K562 (cell line): ENCODE results near the gene TJP2. TPM values are rescaled to one million over a fixed set of nuclear protein-coding genes. Genes with fewer than 3 reads are reported as not detected.

ENCODE experiments used
- ATAC-seq: fragments of 200-7000 bp; cut with Tn5 transposase; 3 replicates; pipeline ENCODE4 v1.9.1; 2020; ENCODE audit warnings: moderate library complexity
- BruUV-seq: library from RNA; stranded (reverse); fragments of 400-500 nt; replicated peaks from 2 replicates; lab custom pipeline; 2021; lab: Mats Ljungman, UMichigan
- CTCF ChIA-PET: fragments of 300-600 bp; formaldehyde crosslinking; extraction: SDS; loops from one replicate; lab custom pipeline; 2021; ENCODE audit warnings: low intra/inter-chr PET ratio; lab: Yijun Ruan, JAX
- POLR2A ChIA-PET: fragments of 300-600, 350-650 bp; sonication (Branson Sonifier 250); formaldehyde crosslinking; extraction: SDS; loops from one replicate; lab custom pipeline; 2021; ENCODE audit warnings: antibody characterized with exemption, inconsistent platforms; lab: Yijun Ruan, JAX
- DNase-seq, 4 experiments: peaks; one replicate each; pipeline versions ENCODE4 v3.0.0 to v3.0.0-alpha.2; 2011 to 2018; ENCODE audit warnings: low spot score in 3 of 4, mixed read lengths in 3 of 4; ENCODE audit errors: extremely low read depth in 1 of 4
- FAIRE-seq: peaks from 2 replicates; lab custom pipeline; 2011; peaks lifted over from hg19 to GRCh38; lab: Jason Lieb, UNC
- H2AFZ ChIP-seq: 2 replicates; pipeline ENCODE4 v1.6.0; 2011; ENCODE audit warnings: low read depth, low read length, control low read depth, inconsistent platforms
- H3K27ac ChIP-seq: fragments of 200-600 bp; 3 replicates; pipeline ENCODE4 v1.8.0; 2011; ENCODE audit warnings: low read depth, mild to moderate bottlenecking, control low read depth, inconsistent platforms, low read length, moderate library complexity, mixed read lengths; ENCODE audit errors: extremely low read depth
- H3K27me3 ChIP-seq, 2 experiments: fragments of 300-600 bp in 1 of 2; 2 replicates in 1 of 2; 3 replicates in 1 of 2; pipeline versions ENCODE4 v1.6.0 to v1.8.0; 2011; ENCODE audit warnings: inconsistent platforms in 2 of 2, low read length in 2 of 2, mild to moderate bottlenecking in 1 of 2, mixed read lengths in 1 of 2, moderate library complexity in 1 of 2; ENCODE audit not compliant: control insufficient read depth in 2 of 2, insufficient read depth in 2 of 2
- H3K36me3 ChIP-seq: fragments of 300-600 bp; 3 replicates; pipeline ENCODE4 v1.8.0; 2011; ENCODE audit warnings: mild to moderate bottlenecking, low read length, inconsistent platforms; ENCODE audit not compliant: control insufficient read depth, insufficient read depth
- H3K4me1 ChIP-seq, 2 experiments: fragments of 200-600 bp in 1 of 2; replicated peaks in 1 of 2; 2 replicates in 1 of 2; 3 replicates in 1 of 2; pipeline versions ENCODE4 v1.5.1 to v1.8.0; 2011; ENCODE audit warnings: inconsistent platforms in 2 of 2, low read length in 2 of 2, mild to moderate bottlenecking in 1 of 2, mixed read lengths in 1 of 2, moderate library complexity in 1 of 2; ENCODE audit not compliant: control insufficient read depth in 2 of 2, insufficient read depth in 2 of 2
- H3K4me2 ChIP-seq: 2 replicates; pipeline ENCODE4 v1.6.1; 2011; ENCODE audit warnings: low read length, control low read depth, inconsistent platforms, mixed read lengths; ENCODE audit not compliant: insufficient read depth
- H3K4me3 ChIP-seq: fragments of 200-600 bp; sonication (generic), shearing (Covaris generic); 2 replicates; pipeline ENCODE4 v1.5.1; 2016; ENCODE audit warnings: control low read depth, inconsistent platforms
- H3K79me2 ChIP-seq: fragments of 200-600 bp; 3 replicates; pipeline ENCODE4 v1.8.0; 2011; ENCODE audit warnings: low read length, inconsistent platforms; ENCODE audit not compliant: control insufficient read depth, insufficient read depth
- H3K9ac ChIP-seq, 2 experiments: 2 replicates each; pipeline versions ENCODE4 v1.6.0 to v1.6.1; 2011; ENCODE audit warnings: low read depth in 2 of 2, low read length in 2 of 2, control low read depth in 1 of 2, inconsistent platforms in 1 of 2, mild to moderate bottlenecking in 1 of 2, mixed read lengths in 1 of 2; ENCODE audit not compliant: insufficient read depth in 1 of 2
- H3K9me1 ChIP-seq: one replicate; pipeline ENCODE4 v1.6.0; 2011; ENCODE audit warnings: inconsistent platforms, mild to moderate bottlenecking, low read length, moderate library complexity; ENCODE audit not compliant: control insufficient read depth, insufficient read depth
- H3K9me3 ChIP-seq: replicated peaks from 2 replicates; pipeline ENCODE4 v1.5.1; 2011; ENCODE audit warnings: low read depth, low read length, inconsistent platforms; ENCODE audit not compliant: control insufficient read depth, insufficient read depth
- H4K20me1 ChIP-seq: replicated peaks from 2 replicates; pipeline ENCODE4 v1.6.1; 2011; ENCODE audit warnings: low read length, inconsistent platforms, mixed read lengths; ENCODE audit not compliant: control insufficient read depth, insufficient read depth
- ATF3 ChIP-seq, 2 experiments: fragments of 450-650 bp in 1 of 2; sonication (generic) in 1 of 2; formaldehyde crosslinking in 1 of 2; IDR thresholded peaks in 1 of 2; conservative IDR thresholded peaks in 1 of 2; 2 replicates each; pipeline versions ENCODE4 v1.6.1 to v1.8.1; 2016 to 2023; ENCODE audit warnings: mild to moderate bottlenecking in 2 of 2, moderate library complexity in 2 of 2, inconsistent platforms in 1 of 2, missing genetic modification reagents in 1 of 2
- BCLAF1 ChIP-seq, 2 experiments: fragments of 450-650 bp in 1 of 2; IDR thresholded peaks; 2 replicates each; pipeline ENCODE4 v1.6.1; 2011 to 2017; ENCODE audit warnings: low read depth in 2 of 2, antibody characterized with exemption in 1 of 2, borderline replicate concordance in 1 of 2, low read length in 1 of 2, mild to moderate bottlenecking in 1 of 2, mixed read lengths in 1 of 2; ENCODE audit not compliant: control insufficient read depth in 1 of 2
- GTF2B ChIP-seq: IDR thresholded peaks from 2 replicates; pipeline ENCODE4 v1.6.1; 2011; ENCODE audit not compliant: insufficient read length; ENCODE audit errors: extremely low read depth
- MECOM ChIP-seq: fragments of 250-450 bp; sonication (Bioruptor Pico); IDR thresholded peaks from 2 replicates; pipeline ENCODE4 v1.8.0; 2022; ENCODE audit warnings: inconsistent platforms
- MED1 ChIP-seq: sonication (generic); formaldehyde crosslinking; IDR thresholded peaks from 2 replicates; pipeline ENCODE4 v1.8.1; 2023; ENCODE audit warnings: missing genetic modification reagents, borderline replicate concordance
- PREB ChIP-seq: sonication (generic); formaldehyde crosslinking; IDR thresholded peaks from 2 replicates; pipeline ENCODE4 v1.8.1; 2023; ENCODE audit warnings: mild to moderate bottlenecking, missing genetic modification reagents
- TBL1XR1 ChIP-seq, 2 experiments: IDR thresholded peaks; 2 replicates each; pipeline ENCODE4 v1.6.1; 2012; ENCODE audit warnings: improper control_type of control experiment in 2 of 2, low read length in 2 of 2, mild to moderate bottlenecking in 1 of 2
- ZFP36 ChIP-seq: fragments of 150-350 bp; IDR thresholded peaks from 2 replicates; pipeline ENCODE4 v1.6.1; 2018; ENCODE audit warnings: low read length, low read depth; ENCODE audit not compliant: partially characterized antibody
- ZNF444 ChIP-seq: fragments of 250-450 bp; sonication (Bioruptor Pico); IDR thresholded peaks from 2 replicates; pipeline ENCODE4 v1.4.0; 2020; ENCODE audit warnings: mild to moderate bottlenecking, moderate library complexity
- WGBS: fragments of 100-300 bp; shearing (Covaris generic); methylation state at CpG from one replicate; pipeline ENCODE4 v1.1.6; 2016; ENCODE audit warnings: low coverage, mixed read lengths; ENCODE audit not compliant: insufficient coverage; ENCODE audit errors: missing lambda C conversion rate; 5-methylcytosine and 5-hydroxymethylcytosine counted together
- in situ Hi-C: fragments of 300-500 bp; cut with MboI; formaldehyde crosslinking; loops from 4 replicates; pipeline ENCODE4 v1.15.0; 2018; ENCODE audit warnings: inconsistent platforms, mixed read lengths
- intact Hi-C: fragments of 100-400 bp; cut with micrococcal nuclease; formaldehyde crosslinking; loops from 2 replicates; pipeline ENCODE4 v1.14.2; 2022
- polyA plus RNA-seq, 8 experiments: library from polyadenylated mRNA; depleted of rRNA in 4 of 8; stranded (reverse) in 5 of 8; unstranded in 3 of 8; fragments of >200 nt; fragmentation: Nextera tagmentation in 2 of 8; fragmentation: Illumina TruSeq in 1 of 8; extraction: Ambion mirVana in 2 of 8; extraction: Trizol in 1 of 8; gene quantifications; 2 replicates each; pipeline versions ENCODE4 v1.2.1 to v1.2.3, GENCODE V29; 2011 to 2014; ENCODE audit warnings: inconsistent platforms in 1 of 8, missing spikeins in 1 of 8
- total RNA-seq, 7 experiments: library from RNA; depleted of rRNA in 6 of 7; stranded (reverse); fragments of >200 nt in 6 of 7; fragmentation: Illumina TruSeq in 2 of 7; extraction: Trizol in 2 of 7; gene quantifications; 2 replicates each; pipeline versions ENCODE4 v1.2.1 to v1.2.3, GENCODE V29; 2011 to 2021; ENCODE audit warnings: low replicate concordance in 1 of 7

TJP2 gene
- total and polyA plus RNA-seq, 9 of the 15 experiments (the other 6 are each of a cell fraction or from before 2014, with no cell fraction given): 4.0 to 24.1 (median 16.8) TPM

- no peak for TF ChIP-seq BCLAF1 (IDR thresholded peaks at IDR 0.05; ENCODE audit: borderline replicate concordance in 1 of 2, control insufficient read depth in 1 of 2, low read depth in 2 of 2, low read length in 1 of 2)
- TF ChIP-seq ZNF444 (CRISPR knock-in tag): no peak
- no peak for TF ChIP-seq ZFP36
- TF ChIP-seq TBL1XR1 (IDR thresholded peaks at IDR 0.05; ENCODE audit: low read length in 2 of 2): no peak
- TF ChIP-seq GTF2B: no peak
- no peak for TF ChIP-seq ATF3 (IDR thresholded peaks at IDR 0.05)
- no peak for TF ChIP-seq ATF3 (CRISPR knock-in tag; conservative IDR thresholded peaks at IDR 0.05)
- TF ChIP-seq MECOM (CRISPR knock-in tag): no peak
- no peak for TF ChIP-seq MED1
- no peak for TF ChIP-seq PREB (CRISPR knock-in tag)
- H3K9me1 ChIP-seq: no peaks in the 10 kb centered on the region
- no peaks in the 10 kb centered on the region for H3K9me3 ChIP-seq
- peak overlapping the region; percentile 9; the same call in 1 of the 2 replicates for H2AFZ ChIP-seq
- intact Hi-C loops (no loop called here), in situ Hi-C loops (no loop called here)
- no peaks in the 10 kb centered on the region; the same call in 1 of the 2 replicates for H4K20me1 ChIP-seq
- no peak overlapping the region for H3K27ac ChIP-seq
- WGBS: 27% methylated on average over 7 of the region's 8 CpGs
- no peak for DNase-seq
- peak overlapping the region in 1 of 2 experiments; percentile 58; a peak in 2 of 4 replicates for H3K9ac ChIP-seq
- peaks cover 19 to 48% of the 10 kb centered on the region in 2 experiments for H3K4me1 ChIP-seq
- H3K79me2 ChIP-seq: peaks cover 57% of the 10 kb centered on the region
- no TSS peak for BruUV-seq
- no peaks in the 10 kb centered on the region for H3K27me3 ChIP-seq
- FAIRE-seq: no peak
- no peaks in the 10 kb centered on the region for H3K36me3 ChIP-seq
- H3K4me3 ChIP-seq: peak overlapping the region; percentile 52
- no peak for ATAC-seq
- POLR2A ChIA-PET: interaction anchor here (0.9 to 1.2 kb wide), 3 partner anchors 12 to 126 kb away, joined by 3 to 6 read pairs (median 3); no protein-coding TSS in a partner anchor
- peak overlapping the region; percentile 74 for H3K4me2 ChIP-seq
- CTCF ChIA-PET: no interaction called here
Observed at GRCh38 chr9:69175486-69175885, 1.4 kb downstream of the TJP2 start.
